ENCODE measurements around the gene NUDT6. TPM values are rescaled to one million over a fixed set of nuclear protein-coding genes. Genes with fewer than 3 reads are reported as not detected.
"Not testable (repeated sequence)": the region's sequence is repeated elsewhere in the genome, so short reads cannot be mapped to it uniquely, and the experiment has no call there.

Gene NUDT6
- total RNA-seq, 1 experiment from 2014 or later = 9.0 TPM

- H3K9ac ChIP-seq (ENCODE audit: low read length) = no peak overlapping the region
- no peaks in the 10 kb centered on the region for H3K4me1 ChIP-seq (ENCODE audit: control insufficient read depth in 1 of 2, insufficient read depth in 2 of 2, low read length in 2 of 2)
- H3K9me2 ChIP-seq (ENCODE audit: insufficient read depth) = no peaks in the 10 kb centered on the region
- CTCF ChIA-PET = no interaction called here
- H3K79me2 ChIP-seq (ENCODE audit: insufficient read depth, low read length) = no peaks in the 10 kb centered on the region; the same call in 1 of the 2 replicates
- intact Hi-C loops (cut with micrococcal nuclease) = no loop called here
- H3K36me3 ChIP-seq (ENCODE audit: control insufficient read depth in 1 of 2, insufficient read depth in 2 of 2, low read length in 2 of 2) = peaks cover 10% of the 10 kb centered on the region in 2 experiments; a peak in 3 of 4 replicates
- H3K27me3 ChIP-seq (ENCODE audit: insufficient read depth, low read length) = no peaks in the 10 kb centered on the region
- no peak overlapping the region for H3K4me3 ChIP-seq (replicated peaks in 1 of 2; ENCODE audit: low read depth in 1 of 2, low read length in 2 of 2)
- RAD21 ChIA-PET (ENCODE audit: low non-redundant PET in 1 of 2, low total read pairs in 2 of 2, uncharacterized antibody in 2 of 2, unreplicated experiment in 2 of 2) = no interaction called here
- POLR2A ChIA-PET = no interaction called here
- H3K9me3 ChIP-seq (ENCODE audit: control insufficient read depth in 1 of 2, insufficient read depth in 1 of 2, low read depth in 1 of 2, low read length in 2 of 2) = no peaks in the 10 kb centered on the region
- H4K20me1 ChIP-seq (ENCODE audit: insufficient read depth) = no peaks in the 10 kb centered on the region
- no peak overlapping the region for H3K4me2 ChIP-seq (ENCODE audit: low read length)
- no TSS peak for BruUV-seq (replicated peaks)
- ATAC-seq (no peak), DNase-seq (ENCODE audit: low read depth, low spot score) (no peak)
- no peak overlapping the region for H3K27ac ChIP-seq (ENCODE audit: low read depth, low read length)
- no peak overlapping the region for H2AFZ ChIP-seq (ENCODE audit: low read depth, low read length, poor library complexity, severe bottlenecking)
- no peak for TF ChIP-seq POLR2A (IDR thresholded peaks at IDR 0.05; ENCODE audit: borderline replicate concordance, extremely low read depth, insufficient read depth, insufficient read length)
- TF ChIP-seq EGR1 (IDR thresholded peaks at IDR 0.05; ENCODE audit: low read depth) = no peak
- no peak for TF ChIP-seq TCF7L2 (IDR thresholded peaks at IDR 0.05; ENCODE audit: borderline replicate concordance, extremely low read depth, insufficient read depth, insufficient read length)
- no peak for TF ChIP-seq EZH2phosphoT487 (IDR thresholded peaks at IDR 0.05; ENCODE audit: borderline replicate concordance)
These were observed 23.7 kb upstream of the NUDT6 start for GRCh38 chr4:122946142-122946541.

GRCh38 chr4:122945136-122945535 lies 22.7 kb upstream of the NUDT6 start:
- POLR2A ChIA-PET; H3K4me3 ChIP-seq (replicated peaks in 1 of 2; ENCODE audit: low read depth in 1 of 2, low read length in 2 of 2); H4K20me1 ChIP-seq (ENCODE audit: insufficient read depth); CTCF ChIA-PET; RAD21 ChIA-PET (ENCODE audit: low non-redundant PET in 1 of 2, low total read pairs in 2 of 2, uncharacterized antibody in 2 of 2, unreplicated experiment in 2 of 2); H3K79me2 ChIP-seq (ENCODE audit: insufficient read depth, low read length); H3K9ac ChIP-seq (ENCODE audit: low read length); DNase-seq (ENCODE audit: low read depth, low spot score); H2AFZ ChIP-seq (ENCODE audit: low read depth, low read length, poor library complexity, severe bottlenecking); H3K9me2 ChIP-seq (ENCODE audit: insufficient read depth); H3K4me1 ChIP-seq (ENCODE audit: control insufficient read depth in 1 of 2, insufficient read depth in 2 of 2, low read length in 2 of 2); intact Hi-C loops (cut with micrococcal nuclease); H3K9me3 ChIP-seq (ENCODE audit: control insufficient read depth in 1 of 2, insufficient read depth in 1 of 2, low read depth in 1 of 2, low read length in 2 of 2); H3K27ac ChIP-seq (ENCODE audit: low read depth, low read length); BruUV-seq (replicated peaks); H3K4me2 ChIP-seq (ENCODE audit: low read length); ATAC-seq; H3K27me3 ChIP-seq (ENCODE audit: insufficient read depth, low read length): not testable (repeated sequence)
- peaks cover 10% of the 10 kb centered on the region in 2 experiments; a peak in 3 of 4 replicates for H3K36me3 ChIP-seq (ENCODE audit: control insufficient read depth in 1 of 2, insufficient read depth in 2 of 2, low read length in 2 of 2)
